ENCODE data around the gene APBA1. TPM values are rescaled to one million over a fixed set of nuclear protein-coding genes. Genes with fewer than 3 reads are reported as not detected.

APBA1 gene
- polyA plus RNA-seq, 3 donors: 1.6 TPM; not detected in 2

- Histone ChIP-seq H3K27me3 (ENCODE audit: control insufficient read depth in 2 of 2, insufficient read depth in 2 of 2, low read length in 2 of 2) (peaks cover 0 to 22% of the 10 kb centered on the region in 2 donors), H2AFZ (ENCODE audit: insufficient read depth, low read depth, low read length, poor library complexity, severe bottlenecking) (peak overlapping the region; percentile 92), H3K4me2 (replicated peaks; ENCODE audit: extremely low read depth, low read length, poor library complexity, severe bottlenecking) (peak overlapping the region; percentile 97), H3K79me2 (ENCODE audit: insufficient read depth, low read length) (no peaks in the 10 kb centered on the region), H3K4me1 (ENCODE audit: control insufficient read depth in 1 of 2, insufficient read depth in 2 of 2, low read length in 2 of 2) (peaks cover 14 to 21% of the 10 kb centered on the region in 2 donors), H3K9ac (ENCODE audit: insufficient read depth, low read length, poor library complexity, severe bottlenecking) (peak overlapping the region; percentile 40), H3K4me3 (replicated peaks in 1 of 3; ENCODE audit: low read depth in 2 of 3, low read length in 3 of 3) (peak overlapping the region; percentile 78 to 92 (median 84)), H3K36me3 (replicated peaks in 1 of 2; ENCODE audit: control insufficient read depth in 1 of 2, insufficient read depth in 2 of 2, low read length in 2 of 2) (no peaks in the 10 kb centered on the region), H4K20me1 (ENCODE audit: insufficient read depth, low read length) (no peaks in the 10 kb centered on the region), H3K27ac (ENCODE audit: low read depth in 1 of 2, low read length in 2 of 2) (no peak overlapping the region), H3K9me3 (replicated peaks in 1 of 2; ENCODE audit: control insufficient read depth in 1 of 2, insufficient read depth in 1 of 2, low read length in 2 of 2) (no peaks in the 10 kb centered on the region)
- Mint-ChIP-seq H3K9me3 (peaks cover 0 to 3% (median 0%) of the 10 kb centered on the region in 7 donors), H3K4me1 (peaks cover 18% of the 10 kb centered on the region), H3K27ac (peak overlapping the region in 2 of 7 donors; percentile 21 to 34), H3K4me3 (peak overlapping the region; percentile 86 to 88), H3K36me3 (no peaks in the 10 kb centered on the region), H3K27me3 (ENCODE audit: low read depth in 3 of 3) (peaks cover 26 to 32% (median 28%) of the 10 kb centered on the region in 3 donors)
- peak; percentile 92 for TF ChIP-seq CTCF (IDR thresholded peaks at IDR 0.05)
- intact Hi-C loops (cut with micrococcal nuclease): loop anchor here in 1 of 2 donors (10.0 kb wide), 1 partner anchor 202 kb away; no protein-coding TSS in a partner anchor
- DNase-seq: peak; percentile 62 to 67 (median 66)
- WGBS (ENCODE audit: insufficient coverage): under 1% methylated on average over 58 of the region's 60 CpGs
Measured at GRCh38 chr9:69672596-69673310, 582 bp upstream of the APBA1 start.

DNA sequence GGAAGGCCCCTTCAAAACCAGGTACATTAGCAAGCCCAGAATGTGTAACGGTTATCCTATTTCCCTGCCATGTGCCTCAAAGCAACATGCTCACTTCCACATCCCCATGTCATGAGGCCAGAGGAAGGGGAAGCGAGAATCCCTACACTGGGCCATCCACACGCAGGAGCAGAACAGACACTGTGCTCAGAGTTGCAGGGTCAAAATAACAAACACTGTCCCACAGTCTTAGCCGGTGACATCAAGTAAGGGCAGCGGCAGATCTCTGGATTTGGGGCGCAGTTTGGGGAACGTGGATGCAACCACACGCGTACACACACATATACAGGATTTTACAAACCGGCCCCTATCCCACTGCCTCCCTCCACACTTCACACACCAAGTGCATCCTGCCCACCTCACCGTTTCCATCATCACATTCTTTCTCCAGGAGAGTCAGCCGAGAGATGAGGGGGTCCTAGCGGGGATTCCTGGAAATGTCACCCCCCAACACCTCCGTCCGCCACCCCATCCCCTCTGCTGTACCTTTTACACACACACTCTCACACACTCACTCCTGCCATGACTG lies 776 bp downstream of the APBA1 start:
- H3K27me3 ChIP-seq (ENCODE audit: control insufficient read depth in 2 of 2, insufficient read depth in 2 of 2, low read length in 2 of 2): peaks cover 2 to 22% of the 10 kb centered on the region in 2 donors
- H3K9me3 Mint-ChIP-seq: peaks cover 0 to 3% (median 0%) of the 10 kb centered on the region in 7 donors
- TF ChIP-seq CTCF (IDR thresholded peaks at IDR 0.05): no peak
- H2AFZ ChIP-seq (ENCODE audit: insufficient read depth, low read depth, low read length, poor library complexity, severe bottlenecking): peak overlapping the region; percentile 89
- no peaks in the 10 kb centered on the region for H4K20me1 ChIP-seq (ENCODE audit: insufficient read depth, low read length)
- peak overlapping the region; percentile 97 for H3K4me2 ChIP-seq (replicated peaks; ENCODE audit: extremely low read depth, low read length, poor library complexity, severe bottlenecking)
- no peaks in the 10 kb centered on the region for H3K9me3 ChIP-seq (replicated peaks in 1 of 2; ENCODE audit: control insufficient read depth in 1 of 2, insufficient read depth in 1 of 2, low read length in 2 of 2)
- peak overlapping the region; percentile 77 to 87 for H3K4me3 Mint-ChIP-seq
- intact Hi-C loops (cut with micrococcal nuclease): loop anchor here in 1 of 2 donors (10.0 kb wide), 1 partner anchor 203 kb away; no protein-coding TSS in a partner anchor
- DNase-seq: peak; percentile 30 to 51 (median 43)
- H3K27me3 Mint-ChIP-seq (ENCODE audit: low read depth in 3 of 3): peaks cover 24 to 32% (median 28%) of the 10 kb centered on the region in 3 donors
- H3K36me3 Mint-ChIP-seq: no peaks in the 10 kb centered on the region
- no peaks in the 10 kb centered on the region for H3K36me3 ChIP-seq (replicated peaks in 1 of 2; ENCODE audit: control insufficient read depth in 1 of 2, insufficient read depth in 2 of 2, low read length in 2 of 2)
- no peaks in the 10 kb centered on the region for H3K79me2 ChIP-seq (ENCODE audit: insufficient read depth, low read length)
- peak overlapping the region; percentile 46 to 84 (median 53) for H3K4me3 ChIP-seq (replicated peaks in 1 of 3; ENCODE audit: low read depth in 2 of 3, low read length in 3 of 3)
- H3K27ac ChIP-seq (ENCODE audit: low read depth in 1 of 2, low read length in 2 of 2): no peak overlapping the region
- peak overlapping the region in 3 of 7 donors; percentile 12 to 54 (median 33) for H3K27ac Mint-ChIP-seq
- peaks cover 14 to 21% of the 10 kb centered on the region in 2 donors for H3K4me1 ChIP-seq (ENCODE audit: control insufficient read depth in 1 of 2, insufficient read depth in 2 of 2, low read length in 2 of 2)
- H3K4me1 Mint-ChIP-seq: peaks cover 18% of the 10 kb centered on the region
- peak overlapping the region; percentile 41 for H3K9ac ChIP-seq (ENCODE audit: insufficient read depth, low read length, poor library complexity, severe bottlenecking)
- 56% methylated on average over 13 of the region's 15 CpGs for WGBS (ENCODE audit: insufficient coverage)
